GM18951 (cell line): Measurements from ENCODE around the gene GALE.
A peak's percentile ranks its signal among the peaks of the same experiment; 100 is the strongest.
"Not testable (repeated sequence)": the region's sequence is repeated elsewhere in the genome, so short reads cannot be mapped to it uniquely, and the experiment has no call there.

Source experiments
- POLR2A ChIP-seq: IDR thresholded peaks from 4 replicates; pipeline ENCODE4 v1.6.1; 2011; ENCODE audit warnings: mild to moderate bottlenecking; ENCODE audit not compliant: insufficient read length, insufficient read depth; ENCODE audit errors: extremely low read depth
- in situ Hi-C: fragments of 300-500 bp; cut with MboI; formaldehyde crosslinking; loops from one replicate; pipeline ENCODE4 v1.12.0; 2022; ENCODE audit warnings: low sequenced_read_pairs, mixed read lengths, inconsistent platforms; ENCODE audit not compliant: unreplicated experiment

GALE gene

GRCh38 chr1:23803674-23804073, 3.1 kb upstream of the GALE start:
- in situ Hi-C loops, result loop anchor here (10.0 kb wide), 1 partner anchor 111 kb away; the partner anchor contains the start of gene CNR2
- TF ChIP-seq POLR2A, result no peak

- in situ Hi-C loops, result loop anchor here (10.0 kb wide), 1 partner anchor 112 kb away; the partner anchor contains the start of gene CNR2
Measured at GRCh38 chr1:23802809-23803342, 2.3 kb upstream of the GALE start.

- no peak for TF ChIP-seq POLR2A
- in situ Hi-C loops, result loop anchor here (10.0 kb wide), 1 partner anchor 113 kb away; the partner anchor contains the start of gene CNR2
Measured at GRCh38 chr1:23801876-23802275, 1.3 kb upstream of the GALE start.

GRCh38 chr1:23801338-23801748, 789 bp upstream of the GALE start:
- TF ChIP-seq POLR2A, result no peak
- in situ Hi-C loops, result loop anchor here (10.0 kb wide), 1 partner anchor 113 kb away; the partner anchor contains the start of gene CNR2

- in situ Hi-C loops, result loop anchor here (10.0 kb wide), 1 partner anchor 115 kb away; the partner anchor contains the start of gene CNR2
Measured at GRCh38 chr1:23799570-23800399, 769 bp downstream of the GALE start.

GRCh38 chr1:23799255-23799569, 1.3 kb downstream of the GALE start:
- no peak for TF ChIP-seq POLR2A
- in situ Hi-C loops, result no loop called here

More at GRCh38 chr1:23799570-23800399, 769 bp downstream of the GALE start:
- peak; percentile 38 for TF ChIP-seq POLR2A

- in situ Hi-C loops, result no loop called here
- no peak for TF ChIP-seq POLR2A
Measured at GRCh38 chr1:23798662-23799142, 1.9 kb downstream of the GALE start.

- TF ChIP-seq POLR2A, result no peak
- in situ Hi-C loops, result no loop called here
Measured at GRCh38 chr1:23797478-23798448, 2.8 kb downstream of the GALE start.

- TF ChIP-seq POLR2A, result no peak
- in situ Hi-C loops, result no loop called here
Measured at GRCh38 chr1:23796466-23797271, 3.9 kb downstream of the GALE start.

- TF ChIP-seq POLR2A, result no peak
- in situ Hi-C loops, result no loop called here
Measured at GRCh38 chr1:23795676-23796465, 4.7 kb downstream of the GALE start.

GRCh38 chr1:23794732-23795182, 5.8 kb downstream of the GALE start:
- in situ Hi-C loops, result not testable (repeated sequence)
